IPS-18c (cell line): ENCODE measurements around the gene SIK3.
"Not testable (repeated sequence)": the region's sequence is repeated elsewhere in the genome, so short reads cannot be mapped to it uniquely, and the experiment has no call there.

Source experiments
- H3K4me3 ChIP-seq: 2 replicates; pipeline ENCODE4 v1.7.0; 2013; ENCODE audit warnings: low read depth, mild to moderate bottlenecking, low read length, moderate library complexity; ENCODE audit not compliant: insufficient read depth
- H3K9me3 ChIP-seq: one replicate; pipeline ENCODE4 v1.6.1; 2013; ENCODE audit warnings: mild to moderate bottlenecking, low read length, moderate library complexity; ENCODE audit not compliant: control insufficient read depth, insufficient read depth

SIK3 gene

DNA sequence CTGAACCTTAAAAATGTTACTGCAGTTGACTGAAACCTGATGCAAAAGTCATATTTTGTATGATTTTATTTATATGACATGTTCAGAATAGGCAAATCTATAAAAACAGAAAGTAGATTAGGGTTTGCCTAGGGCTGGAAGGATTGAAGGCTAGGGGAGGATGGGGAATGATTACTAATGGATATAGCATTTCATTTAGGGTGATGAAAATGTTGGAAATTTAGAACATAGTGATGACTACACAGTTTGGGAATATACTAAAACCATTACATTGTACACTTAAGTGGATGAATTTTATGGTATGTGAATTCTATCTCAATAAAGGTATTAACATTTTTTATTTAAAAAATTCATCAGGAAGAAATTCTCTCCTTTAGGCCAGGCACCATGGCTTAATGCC is 22.9 kb upstream of the SIK3 start:
- Histone ChIP-seq H3K4me3 (no peak overlapping the region), H3K9me3 (peaks cover 2% of the 10 kb centered on the region)

GRCh38 chr11:117117681-117118080 is 19.5 kb upstream of the SIK3 start:
- peaks cover 2% of the 10 kb centered on the region for H3K9me3 ChIP-seq
- no peak overlapping the region for H3K4me3 ChIP-seq

- not testable (repeated sequence) for H3K4me3 ChIP-seq, H3K9me3 ChIP-seq
Observed at GRCh38 chr11:117112939-117113338, 14.7 kb upstream of the SIK3 start.

DNA sequence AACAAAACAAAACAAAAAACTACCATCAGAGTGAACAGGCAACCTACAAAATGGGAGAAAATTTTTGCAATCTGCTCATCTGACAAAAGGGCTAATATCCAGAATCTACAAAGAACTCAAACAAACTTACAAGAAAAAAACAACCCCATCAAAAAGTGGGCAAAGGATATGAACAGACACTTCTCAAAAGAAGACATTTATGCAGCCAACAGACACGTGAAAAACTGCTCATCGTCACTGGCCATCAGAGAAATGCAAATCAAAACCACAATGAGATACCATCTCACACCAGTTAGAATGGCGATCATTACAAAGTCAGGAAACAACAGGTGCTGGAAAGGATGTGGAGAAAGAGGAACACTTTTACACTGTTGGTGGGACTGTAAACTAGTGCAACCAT is 14.3 kb upstream of the SIK3 start:
- H3K9me3 ChIP-seq, H3K4me3 ChIP-seq: not testable (repeated sequence)

GRCh38 chr11:117110294-117110950 is 12.2 kb upstream of the SIK3 start:
- H3K9me3 ChIP-seq: no peaks in the 10 kb centered on the region

DNA sequence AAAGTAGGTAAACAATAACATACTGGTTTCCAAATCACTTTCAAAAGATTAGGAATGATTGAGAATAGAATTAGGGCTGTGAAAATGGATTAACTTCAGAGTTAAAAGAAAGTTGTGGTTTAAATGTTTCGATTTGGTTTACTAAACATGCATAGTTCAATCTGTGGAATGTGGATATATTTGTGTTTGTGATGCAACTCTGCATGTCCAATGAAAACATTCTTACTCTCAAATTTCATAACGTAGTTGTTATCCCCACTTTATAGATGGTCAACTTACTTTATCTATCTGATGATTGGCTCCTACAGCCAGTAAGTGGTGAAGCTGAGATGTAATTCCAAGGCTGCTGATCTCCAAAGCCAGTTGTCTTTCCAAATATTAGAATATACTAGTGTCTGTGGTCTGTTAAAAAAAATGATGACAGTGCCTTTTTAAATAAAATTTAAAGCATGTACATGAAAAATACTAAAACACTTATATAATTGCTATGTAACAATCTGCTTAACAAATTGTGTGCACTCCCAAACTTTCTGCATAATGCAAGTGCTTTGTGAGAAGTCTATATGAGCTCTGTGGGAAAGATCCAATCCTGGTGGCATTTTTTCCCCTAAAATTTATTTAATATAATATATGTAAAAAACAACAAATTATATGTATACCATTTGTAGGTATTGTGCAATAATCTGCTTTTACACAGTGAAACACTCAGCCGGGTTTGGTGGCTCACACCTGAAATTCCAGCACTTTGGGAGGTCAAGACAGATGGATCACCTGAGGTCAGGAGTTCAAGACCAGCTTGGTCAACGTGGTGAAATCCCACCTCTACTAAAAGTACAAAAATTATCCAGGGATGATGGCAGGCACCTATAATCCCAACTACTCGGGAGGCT is 9.7 kb upstream of the SIK3 start:
- Histone ChIP-seq H3K9me3 (no peaks in the 10 kb centered on the region), H3K4me3 (no peak overlapping the region)

More at GRCh38 chr11:117110294-117110950, 12.2 kb upstream of the SIK3 start:
- H3K4me3 ChIP-seq: no peak overlapping the region

GRCh38 chr11:117100556-117100955 is 2.3 kb upstream of the SIK3 start:
- no peak overlapping the region for H3K4me3 ChIP-seq
- H3K9me3 ChIP-seq: no peaks in the 10 kb centered on the region

- Histone ChIP-seq H3K9me3 (no peaks in the 10 kb centered on the region), H3K4me3 (no peak overlapping the region)
Observed at GRCh38 chr11:117099696-117100095, 1.5 kb upstream of the SIK3 start.

DNA sequence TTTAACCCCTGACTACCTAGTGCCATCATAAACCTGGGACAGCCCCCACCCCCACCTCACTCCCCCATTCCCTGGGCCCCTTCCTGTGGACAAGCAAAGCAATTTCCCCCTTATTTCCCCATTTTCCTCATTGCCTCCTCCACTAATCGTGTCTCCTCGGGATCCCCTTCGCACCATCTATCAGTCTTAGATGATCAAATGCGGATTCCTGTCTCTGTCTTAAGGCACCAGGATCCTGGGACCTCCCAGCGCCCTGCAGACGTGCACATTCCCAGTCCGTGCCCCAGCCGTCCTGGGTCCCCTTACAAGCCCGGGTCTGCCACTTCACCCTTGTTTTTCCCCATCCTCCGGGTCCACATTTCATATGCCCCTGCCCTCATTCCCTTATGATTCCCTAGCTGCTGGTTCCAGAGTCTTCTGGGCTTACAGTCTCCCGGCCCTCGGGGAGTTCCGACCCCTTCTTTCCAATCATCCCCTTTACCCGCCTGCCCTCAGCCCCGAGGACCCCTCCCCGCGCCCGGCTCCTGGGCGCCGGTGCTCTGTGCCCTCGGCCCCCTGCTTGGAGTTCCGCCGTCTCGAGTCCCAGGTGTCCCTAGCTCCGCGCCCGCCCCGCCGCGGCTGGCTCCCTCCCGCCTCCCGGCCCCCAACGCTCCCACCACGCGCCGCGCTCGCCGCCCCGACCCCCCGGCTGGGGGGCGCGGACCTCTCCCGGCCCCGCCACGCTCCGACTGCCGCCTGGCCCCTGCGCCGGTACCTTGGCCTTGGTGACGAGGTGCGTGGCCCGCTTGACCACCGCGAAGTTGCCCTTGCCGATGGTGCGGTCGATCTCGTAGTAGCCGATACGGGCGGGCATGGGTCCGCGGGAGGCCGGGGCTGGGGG is 599 bp downstream of the SIK3 start:
- no peaks in the 10 kb centered on the region for H3K9me3 ChIP-seq
- H3K4me3 ChIP-seq: peak overlapping the region; percentile 79

- Histone ChIP-seq H3K9me3 (no peaks in the 10 kb centered on the region), H3K4me3 (peak overlapping the region; percentile 79)
Observed at GRCh38 chr11:117097014-117097388, 1.2 kb downstream of the SIK3 start.

GRCh38 chr11:117096201-117096991 is 1.8 kb downstream of the SIK3 start:
- H3K9me3 ChIP-seq: no peaks in the 10 kb centered on the region
- peak overlapping the region; percentile 79; the same call in 1 of the 2 replicates for H3K4me3 ChIP-seq

DNA sequence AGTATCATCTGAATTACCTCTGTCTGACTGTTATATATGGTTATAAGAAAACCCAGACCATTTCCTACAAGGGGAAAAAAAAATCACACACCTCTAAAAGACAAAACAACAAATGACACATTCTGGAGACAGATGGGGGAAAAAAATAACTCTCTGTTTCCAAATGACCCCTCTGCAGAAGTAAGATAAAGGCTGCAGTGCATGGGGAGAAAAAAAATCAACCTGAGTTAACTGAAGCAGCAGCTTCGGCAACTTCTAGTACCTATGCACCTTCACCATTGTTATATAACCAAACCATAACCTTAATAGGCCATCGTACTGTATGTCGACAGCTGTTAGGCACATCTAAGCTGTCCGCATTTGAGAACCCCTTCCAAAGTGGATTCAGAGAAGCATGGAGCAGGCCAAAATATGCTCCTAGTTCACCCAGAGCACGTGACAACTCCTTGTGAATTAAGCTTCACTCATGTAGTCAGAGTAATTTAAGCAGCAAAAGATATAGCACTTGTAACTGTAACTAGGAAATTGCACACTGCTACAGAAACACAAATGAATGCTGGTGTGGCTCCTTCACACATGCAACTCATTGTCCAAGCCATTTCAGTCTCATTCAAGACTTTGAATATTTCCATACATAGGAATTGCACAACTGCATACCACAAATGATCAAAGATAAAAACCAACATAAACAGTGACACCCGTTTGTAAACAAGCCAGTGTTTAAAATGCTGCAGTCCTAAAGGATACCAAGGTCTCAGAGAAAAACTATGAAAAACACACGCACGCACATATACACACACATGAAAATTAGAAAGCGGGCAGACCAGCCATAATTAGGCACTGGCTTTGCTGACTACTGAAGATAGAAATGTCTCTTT is 2.7 kb downstream of the SIK3 start:
- H3K4me3 ChIP-seq: no peak overlapping the region
- H3K9me3 ChIP-seq: no peaks in the 10 kb centered on the region

GRCh38 chr11:117094776-117095175 is 3.5 kb downstream of the SIK3 start:
- H3K9me3 ChIP-seq: no peaks in the 10 kb centered on the region
- H3K4me3 ChIP-seq: no peak overlapping the region

DNA sequence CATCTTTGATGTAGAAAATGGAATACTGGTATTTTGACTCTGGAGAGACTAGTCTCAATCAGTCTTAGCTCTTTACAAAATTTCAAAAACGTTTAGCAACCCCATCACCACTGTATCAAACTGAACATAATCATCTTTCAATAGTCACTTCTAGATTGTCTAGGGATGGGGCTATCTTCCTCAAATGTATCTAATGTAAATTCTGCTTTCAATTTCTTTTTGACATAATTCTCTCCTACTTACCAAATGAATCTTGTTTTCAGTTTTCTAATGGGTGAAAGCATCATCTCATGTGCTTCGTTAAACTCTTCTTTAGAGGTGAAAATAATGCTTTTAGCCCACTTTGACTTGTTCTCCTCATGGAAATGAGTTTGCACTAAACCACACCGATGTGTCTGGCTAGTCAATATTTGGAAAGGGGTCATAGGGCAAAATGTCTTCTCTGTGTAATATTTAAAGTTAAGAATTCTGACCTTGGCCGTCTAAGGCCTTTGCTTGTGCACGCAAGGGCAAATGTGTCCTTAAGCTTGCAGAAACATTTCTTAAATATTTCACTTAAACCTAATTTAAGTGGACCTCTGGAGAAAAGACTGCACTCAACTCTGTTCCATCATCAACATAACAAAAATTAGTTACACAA is 5.2 kb downstream of the SIK3 start:
- no peak overlapping the region for H3K4me3 ChIP-seq
- no peaks in the 10 kb centered on the region for H3K9me3 ChIP-seq

- Histone ChIP-seq H3K9me3 (no peaks in the 10 kb centered on the region), H3K4me3 (no peak overlapping the region)
Observed at GRCh38 chr11:117091753-117092477, 6.3 kb downstream of the SIK3 start.
